Esophagus squamous epithelium (tissue), 4 donors: Measurements from ENCODE around the gene TGM5.

Experiments
- CTCF ChIP-seq, 6 experiments: fragments of 450-650 bp in 4 of 6; fragments of 200-600 bp in 2 of 6; sonication (generic) in 2 of 6; IDR thresholded peaks; one replicate each; pipeline ENCODE4 v1.5.1; 2016 to 2019; ENCODE audit warnings: antibody characterized with exemption in 6 of 6, mild to moderate bottlenecking in 4 of 6, moderate library complexity in 4 of 6
- POLR2A ChIP-seq, 4 donors: fragments of 450-650 bp; IDR thresholded peaks; one replicate each; pipeline ENCODE4 v1.6.1; 2017; ENCODE audit warnings: antibody characterized with exemption in 4 of 4, mild to moderate bottlenecking in 4 of 4, moderate library complexity in 3 of 4

GRCh38 chr15:43196760-43197548, 69.8 kb downstream of the TGM5 start:
- TF ChIP-seq CTCF (IDR thresholded peaks at IDR 0.05) (no peak), POLR2A (IDR thresholded peaks at IDR 0.05) (no peak)
